GM23338 (cell line): Measurements from ENCODE around the gene GNAT3. TPM values are rescaled to one million over a fixed set of nuclear protein-coding genes. Genes with fewer than 3 reads are reported as not detected.

ENCODE experiments used
- ATAC-seq: fragments of 200-7000 bp; cut with Tn5 transposase; 3 replicates; pipeline ENCODE4 v1.9.1; 2020
- DNase-seq: peaks from one replicate; pipeline ENCODE4 v3.0.0-alpha.2; 2015; ENCODE audit warnings: low spot score
- H2AFZ ChIP-seq: fragments of 200-600 bp; sonication (generic); 2 replicates; pipeline ENCODE4 v1.8.0; 2016; ENCODE audit warnings: antibody characterized with exemption, mild to moderate bottlenecking, moderate library complexity
- H3F3A ChIP-seq: fragments of 200-600 bp; sonication (generic); replicated peaks from 2 replicates; pipeline ENCODE4 v1.8.0; 2017; ENCODE audit warnings: antibody characterized with exemption, mixed run types, low read depth
- H3K27ac ChIP-seq: fragments of 200-600 bp; sonication (generic); 2 replicates; pipeline ENCODE4 v1.6.1; 2016; ENCODE audit warnings: low read depth
- H3K27me3 ChIP-seq: fragments of 200-600 bp; sonication (generic); 2 replicates; pipeline ENCODE4 v1.8.0; 2016; ENCODE audit warnings: mild to moderate bottlenecking, mixed run types, moderate library complexity; ENCODE audit not compliant: insufficient read depth
- H3K36me3 ChIP-seq: fragments of 200-600 bp; sonication (generic); 2 replicates; pipeline ENCODE4 v1.8.0; 2016; ENCODE audit warnings: mild to moderate bottlenecking; ENCODE audit not compliant: insufficient read depth
- H3K4me1 ChIP-seq: fragments of 200-600 bp; sonication (generic); 2 replicates; pipeline ENCODE4 v1.8.0; 2016; ENCODE audit warnings: mild to moderate bottlenecking, moderate library complexity; ENCODE audit not compliant: insufficient read depth
- H3K4me2 ChIP-seq: fragments of 200-600 bp; sonication (generic); 2 replicates; pipeline ENCODE4 v1.7.1; 2017; ENCODE audit warnings: mixed run types
- H3K4me3 ChIP-seq: fragments of 200-600 bp; sonication (generic); 2 replicates; pipeline ENCODE4 v1.6.1; 2016; ENCODE audit warnings: mixed run types
- H3K79me2 ChIP-seq: fragments of 200-600 bp; sonication (generic); replicated peaks from 2 replicates; pipeline ENCODE4 v1.8.0; 2017; ENCODE audit warnings: mild to moderate bottlenecking; ENCODE audit not compliant: insufficient read depth
- H3K9me2 ChIP-seq: fragments of 200-600 bp; sonication (generic); 2 replicates; pipeline ENCODE4 v1.8.0; 2017; ENCODE audit not compliant: insufficient read depth
- H4K20me1 ChIP-seq: fragments of 200-600 bp; sonication (generic); replicated peaks from 2 replicates; pipeline ENCODE4 v1.8.0; 2017; ENCODE audit warnings: mild to moderate bottlenecking; ENCODE audit not compliant: insufficient read depth
- H3K27ac Mint-ChIP-seq: 2 replicates; pipeline ENCODE4 v1.8.0; 2020; ENCODE audit warnings: inconsistent platforms, mild to moderate bottlenecking, moderate library complexity, mixed read lengths
- H3K27me3 Mint-ChIP-seq: 3 replicates; pipeline ENCODE4 v1.8.0; 2022; ENCODE audit warnings: low read depth, mild to moderate bottlenecking, moderate library complexity, mixed read lengths, inconsistent platforms; ENCODE audit not compliant: insufficient read depth, poor library complexity
- H3K36me3 Mint-ChIP-seq: 3 replicates; pipeline ENCODE4 v1.8.0; 2021; ENCODE audit warnings: low read depth, mild to moderate bottlenecking, inconsistent platforms, moderate library complexity, mixed read lengths
- H3K4me1 Mint-ChIP-seq: 3 replicates; pipeline ENCODE4 v1.8.0; 2020; ENCODE audit warnings: mild to moderate bottlenecking, inconsistent platforms, mixed read lengths
- H3K4me3 Mint-ChIP-seq: 3 replicates; pipeline ENCODE4 v1.8.0; 2021; ENCODE audit warnings: moderate library complexity, mild to moderate bottlenecking, inconsistent platforms, mixed read lengths
- H3K9me3 Mint-ChIP-seq: 3 replicates; pipeline ENCODE4 v1.8.0; 2020; ENCODE audit warnings: moderate library complexity, mild to moderate bottlenecking, inconsistent platforms, mixed read lengths
- CREB1 ChIP-seq: fragments of 250-450 bp; sonication (Bioruptor Pico); IDR thresholded peaks from 2 replicates; pipeline ENCODE4 v1.5.0; 2020; ENCODE audit warnings: low read depth, mild to moderate bottlenecking, moderate library complexity
- EZH2 ChIP-seq: fragments of 200-600 bp; sonication (generic); IDR thresholded peaks from one replicate; pipeline ENCODE4 v1.8.0; 2017; ENCODE audit warnings: antibody characterized with exemption, mild to moderate bottlenecking, low read depth; ENCODE audit not compliant: unreplicated experiment
- EZH2phosphoT487 ChIP-seq: fragments of 200-600 bp; sonication (generic); IDR thresholded peaks from one replicate; pipeline ENCODE4 v1.8.1; 2018; ENCODE audit warnings: antibody characterized with exemption; ENCODE audit not compliant: unreplicated experiment
- JUNB ChIP-seq: IDR thresholded peaks from one replicate; pipeline ENCODE4 v1.6.1; 2016; ENCODE audit warnings: antibody characterized with exemption; ENCODE audit not compliant: unreplicated experiment
- NANOG ChIP-seq: IDR thresholded peaks from 2 replicates; pipeline ENCODE4 v1.6.1; 2016; ENCODE audit warnings: antibody characterized with exemption, borderline replicate concordance
- POLR2AphosphoS5 ChIP-seq: IDR thresholded peaks from 2 replicates; pipeline ENCODE4 v1.6.1; 2016; ENCODE audit warnings: antibody characterized with exemption, low read depth
- STAT1 ChIP-seq: IDR thresholded peaks from one replicate; pipeline ENCODE4 v1.6.1; 2016; ENCODE audit warnings: antibody characterized with exemption; ENCODE audit not compliant: unreplicated experiment
- ZNF114 ChIP-seq: fragments of 250-450 bp; sonication (Bioruptor Pico); IDR thresholded peaks from 2 replicates; pipeline ENCODE4 v1.5.0; 2020; ENCODE audit warnings: mild to moderate bottlenecking, moderate library complexity
- ZNF331 ChIP-seq: fragments of 250-450 bp; sonication (Bioruptor Pico); IDR thresholded peaks from 2 replicates; pipeline ENCODE4 v1.5.0; 2020; ENCODE audit warnings: low read depth, mild to moderate bottlenecking, moderate library complexity
- polyA plus RNA-seq: library from polyadenylated mRNA; unstranded; fragments of >200 nt; fragmentation: Nextera tagmentation; extraction: Ambion mirVana; gene quantifications from 2 replicates; pipeline ENCODE4 v1.2.1, GENCODE V29; 2016
- total RNA-seq: library from RNA; depleted of rRNA; stranded (reverse); fragments of >200 nt; shearing (Covaris generic); gene quantifications from 2 replicates; pipeline ENCODE4 v1.2.3, GENCODE V29; 2014
- TF ChIP-seq, protein P1 (sequence below), 2 experiments: fragments of 200-600 bp in 1 of 2; sonication (generic) in 1 of 2; conservative IDR thresholded peaks; 2 replicates each; pipeline versions ENCODE4 v1.5.1 to v1.6.1; 2016 to 2017; ENCODE audit warnings: antibody characterized with exemption in 2 of 2, low read depth in 2 of 2, mild to moderate bottlenecking in 2 of 2, moderate library complexity in 1 of 2
- TF ChIP-seq, protein P2 (sequence below): IDR thresholded peaks from one replicate; pipeline ENCODE4 v1.6.1; 2018; ENCODE audit warnings: antibody characterized with exemption; ENCODE audit not compliant: unreplicated experiment
- TF ChIP-seq, protein P3 (sequence below): IDR thresholded peaks from 2 replicates; pipeline ENCODE4 v1.6.1; 2016; ENCODE audit warnings: antibody characterized with exemption
- TF ChIP-seq, protein P4 (sequence below): fragments of 250-450 bp; sonication (Bioruptor Pico); IDR thresholded peaks from 2 replicates; pipeline ENCODE4 v1.5.0; 2020; ENCODE audit warnings: mild to moderate bottlenecking, moderate library complexity

Gene GNAT3
- total and polyA plus RNA-seq, 2 experiments from 2014 or later: not detected

- H3K27ac Mint-ChIP-seq: no peak overlapping the region
- H3K36me3 Mint-ChIP-seq: no peaks in the 10 kb centered on the region
- Histone ChIP-seq H3K79me2 (no peaks in the 10 kb centered on the region), H3K4me1 (peaks cover 6% of the 10 kb centered on the region; the same call in 1 of the 2 replicates), H3K4me3 (no peak overlapping the region), H3F3A (no peaks in the 10 kb centered on the region), H3K36me3 (no peaks in the 10 kb centered on the region), H3K4me2 (no peak overlapping the region), H3K27ac (no peak overlapping the region), H3K27me3 (no peaks in the 10 kb centered on the region), H4K20me1 (no peaks in the 10 kb centered on the region), H3K9me2 (no peaks in the 10 kb centered on the region), H2AFZ (no peak overlapping the region)
- peaks cover 4% of the 10 kb centered on the region; the same call in 2 of the 3 replicates for H3K4me1 Mint-ChIP-seq
- ATAC-seq (no peak), DNase-seq (no peak)
- H3K4me3 Mint-ChIP-seq: no peak overlapping the region
- no peak for TF ChIP-seq NANOG
- TF ChIP-seq EZH2phosphoT487: no peak
- TF ChIP-seq, protein P1, sequence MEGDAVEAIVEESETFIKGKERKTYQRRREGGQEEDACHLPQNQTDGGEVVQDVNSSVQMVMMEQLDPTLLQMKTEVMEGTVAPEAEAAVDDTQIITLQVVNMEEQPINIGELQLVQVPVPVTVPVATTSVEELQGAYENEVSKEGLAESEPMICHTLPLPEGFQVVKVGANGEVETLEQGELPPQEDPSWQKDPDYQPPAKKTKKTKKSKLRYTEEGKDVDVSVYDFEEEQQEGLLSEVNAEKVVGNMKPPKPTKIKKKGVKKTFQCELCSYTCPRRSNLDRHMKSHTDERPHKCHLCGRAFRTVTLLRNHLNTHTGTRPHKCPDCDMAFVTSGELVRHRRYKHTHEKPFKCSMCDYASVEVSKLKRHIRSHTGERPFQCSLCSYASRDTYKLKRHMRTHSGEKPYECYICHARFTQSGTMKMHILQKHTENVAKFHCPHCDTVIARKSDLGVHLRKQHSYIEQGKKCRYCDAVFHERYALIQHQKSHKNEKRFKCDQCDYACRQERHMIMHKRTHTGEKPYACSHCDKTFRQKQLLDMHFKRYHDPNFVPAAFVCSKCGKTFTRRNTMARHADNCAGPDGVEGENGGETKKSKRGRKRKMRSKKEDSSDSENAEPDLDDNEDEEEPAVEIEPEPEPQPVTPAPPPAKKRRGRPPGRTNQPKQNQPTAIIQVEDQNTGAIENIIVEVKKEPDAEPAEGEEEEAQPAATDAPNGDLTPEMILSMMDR (conservative IDR thresholded peaks at IDR 0.05; ENCODE audit: low read depth in 2 of 2): no peak
- no peak for TF ChIP-seq STAT1
- TF ChIP-seq, protein P2, sequence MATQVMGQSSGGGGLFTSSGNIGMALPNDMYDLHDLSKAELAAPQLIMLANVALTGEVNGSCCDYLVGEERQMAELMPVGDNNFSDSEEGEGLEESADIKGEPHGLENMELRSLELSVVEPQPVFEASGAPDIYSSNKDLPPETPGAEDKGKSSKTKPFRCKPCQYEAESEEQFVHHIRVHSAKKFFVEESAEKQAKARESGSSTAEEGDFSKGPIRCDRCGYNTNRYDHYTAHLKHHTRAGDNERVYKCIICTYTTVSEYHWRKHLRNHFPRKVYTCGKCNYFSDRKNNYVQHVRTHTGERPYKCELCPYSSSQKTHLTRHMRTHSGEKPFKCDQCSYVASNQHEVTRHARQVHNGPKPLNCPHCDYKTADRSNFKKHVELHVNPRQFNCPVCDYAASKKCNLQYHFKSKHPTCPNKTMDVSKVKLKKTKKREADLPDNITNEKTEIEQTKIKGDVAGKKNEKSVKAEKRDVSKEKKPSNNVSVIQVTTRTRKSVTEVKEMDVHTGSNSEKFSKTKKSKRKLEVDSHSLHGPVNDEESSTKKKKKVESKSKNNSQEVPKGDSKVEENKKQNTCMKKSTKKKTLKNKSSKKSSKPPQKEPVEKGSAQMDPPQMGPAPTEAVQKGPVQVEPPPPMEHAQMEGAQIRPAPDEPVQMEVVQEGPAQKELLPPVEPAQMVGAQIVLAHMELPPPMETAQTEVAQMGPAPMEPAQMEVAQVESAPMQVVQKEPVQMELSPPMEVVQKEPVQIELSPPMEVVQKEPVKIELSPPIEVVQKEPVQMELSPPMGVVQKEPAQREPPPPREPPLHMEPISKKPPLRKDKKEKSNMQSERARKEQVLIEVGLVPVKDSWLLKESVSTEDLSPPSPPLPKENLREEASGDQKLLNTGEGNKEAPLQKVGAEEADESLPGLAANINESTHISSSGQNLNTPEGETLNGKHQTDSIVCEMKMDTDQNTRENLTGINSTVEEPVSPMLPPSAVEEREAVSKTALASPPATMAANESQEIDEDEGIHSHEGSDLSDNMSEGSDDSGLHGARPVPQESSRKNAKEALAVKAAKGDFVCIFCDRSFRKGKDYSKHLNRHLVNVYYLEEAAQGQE: no peak
- no peak for TF ChIP-seq JUNB
- TF ChIP-seq, protein P3, sequence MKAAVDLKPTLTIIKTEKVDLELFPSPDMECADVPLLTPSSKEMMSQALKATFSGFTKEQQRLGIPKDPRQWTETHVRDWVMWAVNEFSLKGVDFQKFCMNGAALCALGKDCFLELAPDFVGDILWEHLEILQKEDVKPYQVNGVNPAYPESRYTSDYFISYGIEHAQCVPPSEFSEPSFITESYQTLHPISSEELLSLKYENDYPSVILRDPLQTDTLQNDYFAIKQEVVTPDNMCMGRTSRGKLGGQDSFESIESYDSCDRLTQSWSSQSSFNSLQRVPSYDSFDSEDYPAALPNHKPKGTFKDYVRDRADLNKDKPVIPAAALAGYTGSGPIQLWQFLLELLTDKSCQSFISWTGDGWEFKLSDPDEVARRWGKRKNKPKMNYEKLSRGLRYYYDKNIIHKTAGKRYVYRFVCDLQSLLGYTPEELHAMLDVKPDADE: no peak
- TF ChIP-seq ZNF114 (CRISPR knock-in tag): no peak
- no peak for TF ChIP-seq CREB1 (CRISPR knock-in tag)
- TF ChIP-seq ZNF331 (CRISPR knock-in tag): no peak
- no peak for TF ChIP-seq EZH2
- TF ChIP-seq, protein P4, sequence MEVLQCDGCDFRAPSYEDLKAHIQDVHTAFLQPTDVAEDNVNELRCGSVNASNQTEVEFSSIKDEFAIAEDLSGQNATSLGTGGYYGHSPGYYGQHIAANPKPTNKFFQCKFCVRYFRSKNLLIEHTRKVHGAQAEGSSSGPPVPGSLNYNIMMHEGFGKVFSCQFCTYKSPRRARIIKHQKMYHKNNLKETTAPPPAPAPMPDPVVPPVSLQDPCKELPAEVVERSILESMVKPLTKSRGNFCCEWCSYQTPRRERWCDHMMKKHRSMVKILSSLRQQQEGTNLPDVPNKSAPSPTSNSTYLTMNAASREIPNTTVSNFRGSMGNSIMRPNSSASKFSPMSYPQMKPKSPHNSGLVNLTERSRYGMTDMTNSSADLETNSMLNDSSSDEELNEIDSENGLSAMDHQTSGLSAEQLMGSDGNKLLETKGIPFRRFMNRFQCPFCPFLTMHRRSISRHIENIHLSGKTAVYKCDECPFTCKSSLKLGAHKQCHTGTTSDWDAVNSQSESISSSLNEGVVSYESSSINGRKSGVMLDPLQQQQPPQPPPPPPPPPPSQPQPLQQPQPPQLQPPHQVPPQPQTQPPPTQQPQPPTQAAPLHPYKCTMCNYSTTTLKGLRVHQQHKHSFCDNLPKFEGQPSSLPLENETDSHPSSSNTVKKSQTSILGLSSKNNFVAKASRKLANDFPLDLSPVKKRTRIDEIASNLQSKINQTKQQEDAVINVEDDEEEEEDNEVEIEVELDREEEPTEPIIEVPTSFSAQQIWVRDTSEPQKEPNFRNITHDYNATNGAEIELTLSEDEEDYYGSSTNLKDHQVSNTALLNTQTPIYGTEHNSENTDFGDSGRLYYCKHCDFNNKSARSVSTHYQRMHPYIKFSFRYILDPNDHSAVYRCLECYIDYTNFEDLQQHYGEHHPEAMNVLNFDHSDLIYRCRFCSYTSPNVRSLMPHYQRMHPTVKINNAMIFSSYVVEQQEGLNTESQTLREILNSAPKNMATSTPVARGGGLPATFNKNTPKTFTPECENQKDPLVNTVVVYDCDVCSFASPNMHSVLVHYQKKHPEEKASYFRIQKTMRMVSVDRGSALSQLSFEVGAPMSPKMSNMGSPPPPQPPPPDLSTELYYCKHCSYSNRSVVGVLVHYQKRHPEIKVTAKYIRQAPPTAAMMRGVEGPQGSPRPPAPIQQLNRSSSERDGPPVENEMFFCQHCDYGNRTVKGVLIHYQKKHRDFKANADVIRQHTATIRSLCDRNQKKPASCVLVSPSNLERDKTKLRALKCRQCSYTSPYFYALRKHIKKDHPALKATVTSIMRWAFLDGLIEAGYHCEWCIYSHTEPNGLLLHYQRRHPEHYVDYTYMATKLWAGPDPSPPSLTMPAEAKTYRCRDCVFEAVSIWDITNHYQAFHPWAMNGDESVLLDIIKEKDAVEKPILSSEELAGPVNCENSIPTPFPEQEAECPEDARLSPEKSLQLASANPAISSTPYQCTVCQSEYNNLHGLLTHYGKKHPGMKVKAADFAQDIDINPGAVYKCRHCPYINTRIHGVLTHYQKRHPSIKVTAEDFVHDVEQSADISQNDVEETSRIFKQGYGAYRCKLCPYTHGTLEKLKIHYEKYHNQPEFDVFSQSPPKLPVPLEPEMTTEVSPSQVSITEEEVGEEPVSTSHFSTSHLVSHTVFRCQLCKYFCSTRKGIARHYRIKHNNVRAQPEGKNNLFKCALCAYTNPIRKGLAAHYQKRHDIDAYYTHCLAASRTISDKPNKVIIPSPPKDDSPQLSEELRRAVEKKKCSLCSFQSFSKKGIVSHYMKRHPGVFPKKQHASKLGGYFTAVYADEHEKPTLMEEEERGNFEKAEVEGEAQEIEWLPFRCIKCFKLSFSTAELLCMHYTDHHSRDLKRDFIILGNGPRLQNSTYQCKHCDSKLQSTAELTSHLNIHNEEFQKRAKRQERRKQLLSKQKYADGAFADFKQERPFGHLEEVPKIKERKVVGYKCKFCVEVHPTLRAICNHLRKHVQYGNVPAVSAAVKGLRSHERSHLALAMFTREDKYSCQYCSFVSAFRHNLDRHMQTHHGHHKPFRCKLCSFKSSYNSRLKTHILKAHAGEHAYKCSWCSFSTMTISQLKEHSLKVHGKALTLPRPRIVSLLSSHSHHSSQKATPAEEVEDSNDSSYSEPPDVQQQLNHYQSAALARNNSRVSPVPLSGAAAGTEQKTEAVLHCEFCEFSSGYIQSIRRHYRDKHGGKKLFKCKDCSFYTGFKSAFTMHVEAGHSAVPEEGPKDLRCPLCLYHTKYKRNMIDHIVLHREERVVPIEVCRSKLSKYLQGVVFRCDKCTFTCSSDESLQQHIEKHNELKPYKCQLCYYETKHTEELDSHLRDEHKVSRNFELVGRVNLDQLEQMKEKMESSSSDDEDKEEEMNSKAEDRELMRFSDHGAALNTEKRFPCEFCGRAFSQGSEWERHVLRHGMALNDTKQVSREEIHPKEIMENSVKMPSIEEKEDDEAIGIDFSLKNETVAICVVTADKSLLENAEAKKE: no peak
- TF ChIP-seq POLR2AphosphoS5: no peak
- peaks cover 1% of the 10 kb centered on the region for H3K27me3 Mint-ChIP-seq
- no peaks in the 10 kb centered on the region for H3K9me3 Mint-ChIP-seq
Measured at GRCh38 chr7:80444811-80445210, 67.1 kb downstream of the GNAT3 start.
